IMR-90 (cell line): ENCODE data around the gene PAPPA.

Experiments
- BHLHE40 ChIP-seq: fragments of 150-350 bp; IDR thresholded peaks from 2 replicates; pipeline ENCODE4 v1.6.1; 2016; ENCODE audit warnings: mild to moderate bottlenecking, low read depth, low read length
- CEBPB ChIP-seq: IDR thresholded peaks from 2 replicates; pipeline ENCODE4 v1.6.1; 2012; ENCODE audit warnings: low read depth, low read length, improper control_type of control experiment
- CHD1 ChIP-seq: IDR thresholded peaks from 2 replicates; pipeline ENCODE4 v1.6.1; 2012; ENCODE audit warnings: low read depth, low read length, improper control_type of control experiment
- CTCF ChIP-seq: conservative IDR thresholded peaks from 2 replicates; pipeline ENCODE4 v1.5.1; 2012; ENCODE audit warnings: mild to moderate bottlenecking, low read depth, low read length, improper control_type of control experiment
- FOS ChIP-seq: fragments of 150-350 bp; IDR thresholded peaks from 2 replicates; pipeline ENCODE4 v1.6.1; 2016; ENCODE audit warnings: low read depth, low read length
- MXI1 ChIP-seq: IDR thresholded peaks from 2 replicates; pipeline ENCODE4 v1.6.1; 2012; ENCODE audit warnings: low read depth, mild to moderate bottlenecking, low read length, moderate library complexity, borderline replicate concordance
- POLR2A ChIP-seq: IDR thresholded peaks from 2 replicates; pipeline ENCODE4 v1.6.1; 2012; ENCODE audit warnings: mild to moderate bottlenecking, low read depth, low read length
- RCOR1 ChIP-seq: IDR thresholded peaks from 2 replicates; pipeline ENCODE4 v1.6.1; 2012; ENCODE audit warnings: mild to moderate bottlenecking, low read length, improper control_type of control experiment; ENCODE audit not compliant: insufficient replicate concordance
- RFX5 ChIP-seq: IDR thresholded peaks from 2 replicates; pipeline ENCODE4 v1.8.0; 2012; ENCODE audit warnings: low read depth, mild to moderate bottlenecking, low read length, moderate library complexity
- USF2 ChIP-seq: fragments of 150-350 bp; IDR thresholded peaks from 2 replicates; pipeline ENCODE4 v1.6.1; 2017; ENCODE audit warnings: mild to moderate bottlenecking, antibody characterized with exemption, low read length, low read depth

- TF ChIP-seq CTCF (no peak), USF2 (no peak), RCOR1 (no peak), POLR2A (no peak), MXI1 (no peak), BHLHE40 (no peak), FOS (no peak), CHD1 (no peak), RFX5 (no peak), CEBPB (no peak)
These were observed 228.5 kb downstream of the PAPPA start for GRCh38 chr9:116382053-116382452.
